Chondrocyte (in vitro differentiated cells): ENCODE measurements around the gene AKAP1. TPM values are rescaled to one million over a fixed set of nuclear protein-coding genes. Genes with fewer than 3 reads are reported as not detected.

Experiments used
- DNase-seq: peaks from one replicate; pipeline ENCODE4 v3.0.0; 2021; ENCODE audit warnings: mixed read lengths, low spot score
- H3K27ac Mint-ChIP-seq: one replicate; pipeline ENCODE4 v1.8.0; 2021; ENCODE audit warnings: mild to moderate bottlenecking, moderate library complexity, mixed read lengths; ENCODE audit not compliant: unreplicated experiment
- H3K27me3 Mint-ChIP-seq: 2 replicates; pipeline ENCODE4 v1.8.0; 2021; ENCODE audit warnings: low read depth, mixed read lengths
- H3K36me3 Mint-ChIP-seq: 2 replicates; pipeline ENCODE4 v1.8.0; 2021; ENCODE audit warnings: low read depth, mixed read lengths
- H3K4me1 Mint-ChIP-seq: 2 replicates; pipeline ENCODE4 v1.8.0; 2021; ENCODE audit warnings: low read depth, mild to moderate bottlenecking, mixed read lengths
- H3K4me3 Mint-ChIP-seq: one replicate; pipeline ENCODE4 v1.8.0; 2021; ENCODE audit warnings: mild to moderate bottlenecking, moderate library complexity, mixed read lengths; ENCODE audit not compliant: unreplicated experiment
- H3K9me3 Mint-ChIP-seq: 2 replicates; pipeline ENCODE4 v1.8.0; 2021; ENCODE audit warnings: low read depth, mixed read lengths
- total RNA-seq: library from RNA; stranded (reverse); gene quantifications from 3 replicates; pipeline ENCODE4 v1.2.1, GENCODE V29; 2021
- TF ChIP-seq, protein P1 (sequence below): fragments of 200-600 bp; sonication (generic); IDR thresholded peaks from 2 replicates; pipeline ENCODE4 v1.5.0; 2021; ENCODE audit warnings: antibody characterized with exemption, mild to moderate bottlenecking, moderate library complexity

Gene AKAP1
- total RNA-seq, 1 donor from 2014 or later = 14.8 TPM

DNA sequence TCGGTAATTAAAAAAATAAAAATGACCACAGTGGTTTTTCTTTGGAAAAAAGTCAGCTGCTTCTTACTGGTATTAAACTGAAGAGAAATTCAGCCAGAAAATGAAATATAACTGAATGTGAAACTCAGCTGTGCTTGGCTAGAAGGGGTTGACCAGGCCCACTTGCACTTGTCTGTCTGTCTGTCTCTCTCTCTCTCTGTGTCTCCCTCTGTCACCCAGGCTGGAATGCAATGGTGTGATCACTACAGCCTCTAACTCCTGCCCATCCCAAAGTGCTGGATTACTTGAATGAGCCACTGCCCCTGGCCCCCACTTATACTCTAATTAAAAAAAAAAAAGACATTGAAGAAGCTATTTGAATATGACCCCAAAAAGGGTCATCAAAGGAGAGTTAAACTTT, 17.3 kb upstream of the AKAP1 start:
- Mint-ChIP-seq H3K4me1 (peaks cover 5% of the 10 kb centered on the region), H3K36me3 (no peaks in the 10 kb centered on the region), H3K9me3 (no peaks in the 10 kb centered on the region), H3K27me3 (peaks cover 9% of the 10 kb centered on the region), H3K4me3 (no peak overlapping the region), H3K27ac (no peak overlapping the region)
- DNase-seq = no peak
- TF ChIP-seq, protein P1, sequence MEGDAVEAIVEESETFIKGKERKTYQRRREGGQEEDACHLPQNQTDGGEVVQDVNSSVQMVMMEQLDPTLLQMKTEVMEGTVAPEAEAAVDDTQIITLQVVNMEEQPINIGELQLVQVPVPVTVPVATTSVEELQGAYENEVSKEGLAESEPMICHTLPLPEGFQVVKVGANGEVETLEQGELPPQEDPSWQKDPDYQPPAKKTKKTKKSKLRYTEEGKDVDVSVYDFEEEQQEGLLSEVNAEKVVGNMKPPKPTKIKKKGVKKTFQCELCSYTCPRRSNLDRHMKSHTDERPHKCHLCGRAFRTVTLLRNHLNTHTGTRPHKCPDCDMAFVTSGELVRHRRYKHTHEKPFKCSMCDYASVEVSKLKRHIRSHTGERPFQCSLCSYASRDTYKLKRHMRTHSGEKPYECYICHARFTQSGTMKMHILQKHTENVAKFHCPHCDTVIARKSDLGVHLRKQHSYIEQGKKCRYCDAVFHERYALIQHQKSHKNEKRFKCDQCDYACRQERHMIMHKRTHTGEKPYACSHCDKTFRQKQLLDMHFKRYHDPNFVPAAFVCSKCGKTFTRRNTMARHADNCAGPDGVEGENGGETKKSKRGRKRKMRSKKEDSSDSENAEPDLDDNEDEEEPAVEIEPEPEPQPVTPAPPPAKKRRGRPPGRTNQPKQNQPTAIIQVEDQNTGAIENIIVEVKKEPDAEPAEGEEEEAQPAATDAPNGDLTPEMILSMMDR = no peak

DNA sequence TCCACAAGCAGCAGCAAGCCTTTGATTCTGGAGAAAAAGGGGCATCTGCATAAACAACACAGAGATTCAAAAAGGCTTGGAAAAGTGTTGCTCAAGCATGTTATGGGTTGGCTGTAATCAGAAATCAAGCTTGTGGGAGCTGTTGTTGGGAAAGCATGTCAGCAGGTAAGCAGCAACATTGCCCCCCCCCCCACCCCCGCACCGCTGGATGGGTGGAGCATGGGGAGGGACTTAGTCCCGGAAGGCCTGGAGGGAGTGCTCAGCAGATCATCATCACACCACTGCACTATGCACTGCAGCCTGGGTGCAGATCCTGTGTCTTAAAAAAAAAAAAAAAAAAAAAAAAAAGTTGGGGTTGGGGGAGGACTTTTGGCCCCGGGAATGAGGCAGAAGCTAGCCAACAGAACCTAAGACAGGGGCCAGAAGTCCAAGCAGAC, 16.8 kb upstream of the AKAP1 start:
- Mint-ChIP-seq H3K36me3 (no peaks in the 10 kb centered on the region), H3K27me3 (peaks cover 8% of the 10 kb centered on the region), H3K4me3 (no peak overlapping the region), H3K9me3 (no peaks in the 10 kb centered on the region), H3K27ac (no peak overlapping the region), H3K4me1 (peaks cover 5% of the 10 kb centered on the region)
- DNase-seq = no peak
- TF ChIP-seq, protein P1 = no peak

DNA sequence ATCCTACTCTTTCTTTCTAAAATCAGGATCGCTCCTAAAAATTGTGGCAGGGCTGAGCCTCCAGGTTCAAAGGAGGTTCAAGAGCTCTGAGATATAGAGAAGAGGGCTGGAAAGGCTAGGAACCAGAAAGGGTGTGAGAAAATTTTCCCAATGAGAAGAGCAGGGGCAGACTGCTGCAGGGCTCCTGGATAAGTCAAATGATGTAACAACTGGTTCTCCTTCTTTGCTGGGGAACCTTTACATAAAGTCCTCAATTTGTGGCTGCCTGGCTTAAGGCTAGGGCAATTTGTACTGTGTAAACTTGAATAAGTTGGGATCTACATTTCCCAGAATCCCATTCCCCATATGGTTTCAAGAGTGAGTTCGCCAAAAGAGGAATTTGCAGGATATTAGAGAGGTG, 16.3 kb upstream of the AKAP1 start:
- no peak for DNase-seq
- no peaks in the 10 kb centered on the region for H3K36me3 Mint-ChIP-seq
- no peaks in the 10 kb centered on the region for H3K9me3 Mint-ChIP-seq
- peaks cover 3% of the 10 kb centered on the region for H3K27me3 Mint-ChIP-seq
- H3K4me1 Mint-ChIP-seq = peaks cover 5% of the 10 kb centered on the region
- TF ChIP-seq, protein P1 = no peak
- no peak overlapping the region for H3K4me3 Mint-ChIP-seq
- H3K27ac Mint-ChIP-seq = no peak overlapping the region

DNA sequence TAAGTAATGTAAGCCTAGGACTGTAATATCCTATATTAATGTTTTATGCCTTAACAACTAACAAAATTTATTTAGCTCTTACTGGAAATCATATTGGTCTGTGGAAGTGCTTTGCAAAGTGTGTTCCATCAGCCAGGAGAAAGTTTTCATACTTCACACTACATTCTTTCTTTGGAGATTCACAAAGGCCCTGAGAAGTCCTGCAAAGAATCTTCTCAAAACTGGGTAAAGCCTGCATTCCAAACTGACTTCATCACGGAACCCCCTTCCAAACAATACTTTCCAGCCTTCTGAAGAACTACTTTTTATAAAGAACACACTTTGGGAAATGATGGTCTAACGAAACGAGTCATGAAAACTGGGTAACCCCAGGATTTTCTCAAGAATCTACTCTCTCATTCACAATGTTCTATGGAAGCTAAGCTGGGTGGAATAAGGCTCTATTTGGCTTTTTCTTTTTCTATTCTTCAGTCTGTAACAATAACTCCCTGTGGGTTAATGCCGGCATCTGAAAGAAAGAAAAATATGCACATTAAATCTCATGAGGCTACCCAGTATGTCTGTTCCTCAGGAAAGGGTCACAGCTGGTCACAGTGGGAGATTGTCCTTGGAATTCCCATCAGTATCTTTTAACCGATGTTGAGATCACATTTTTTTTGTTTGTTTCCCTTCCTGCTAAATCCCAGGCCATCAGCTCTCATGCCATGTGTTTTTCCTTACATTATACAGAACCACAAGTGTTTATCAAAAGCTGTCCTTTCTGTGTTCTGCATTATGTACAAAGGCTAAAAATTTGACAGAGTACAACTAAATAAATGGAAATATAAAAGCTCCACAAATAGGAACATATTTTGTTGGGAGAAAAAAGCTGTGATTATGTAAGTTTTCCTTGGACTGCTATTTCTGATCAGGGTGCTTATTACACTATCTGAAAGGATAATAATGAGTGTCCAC, 12.8 kb upstream of the AKAP1 start:
- H3K36me3 Mint-ChIP-seq = no peaks in the 10 kb centered on the region
- H3K27ac Mint-ChIP-seq = no peak overlapping the region
- H3K27me3 Mint-ChIP-seq = no peaks in the 10 kb centered on the region
- H3K4me3 Mint-ChIP-seq = no peak overlapping the region
- TF ChIP-seq, protein P1 = no peak
- H3K9me3 Mint-ChIP-seq = no peaks in the 10 kb centered on the region
- no peak for DNase-seq
- peaks cover 5% of the 10 kb centered on the region for H3K4me1 Mint-ChIP-seq

DNA sequence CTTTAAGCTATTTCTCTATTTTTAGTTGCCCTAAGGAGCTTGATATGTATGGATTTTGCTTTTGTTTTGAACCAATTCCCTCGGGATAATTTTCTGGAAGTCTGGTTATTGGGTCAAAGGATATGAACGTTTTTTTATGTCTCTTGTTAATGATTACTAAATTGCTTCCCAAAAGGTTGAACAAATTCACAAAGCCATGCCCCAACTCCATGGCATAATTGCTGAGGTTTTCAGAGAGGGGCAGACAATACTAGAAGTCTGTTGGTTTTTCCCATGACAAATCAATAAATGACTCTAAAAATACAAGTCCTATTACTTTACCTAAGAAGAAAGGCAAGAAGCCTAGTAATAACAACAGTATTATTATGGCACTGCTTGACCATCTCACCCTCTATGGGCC, 11.4 kb upstream of the AKAP1 start:
- H3K36me3 Mint-ChIP-seq = no peaks in the 10 kb centered on the region
- no peak overlapping the region for H3K4me3 Mint-ChIP-seq
- TF ChIP-seq, protein P1 = no peak
- no peak overlapping the region for H3K27ac Mint-ChIP-seq
- H3K9me3 Mint-ChIP-seq = no peaks in the 10 kb centered on the region
- DNase-seq = no peak
- H3K27me3 Mint-ChIP-seq = no peaks in the 10 kb centered on the region
- peaks cover 5% of the 10 kb centered on the region for H3K4me1 Mint-ChIP-seq
